WTC11 (cell line): ENCODE results near the gene HDAC8. TPM values are rescaled to one million over a fixed set of nuclear protein-coding genes. Genes with fewer than 3 reads are reported as not detected.

Experiments
- ATAC-seq: fragments of 200-7000 bp; cut with Tn5 transposase; 2 replicates; pipeline ENCODE4 v1.10.0; 2021; ENCODE audit warnings: mild to moderate bottlenecking, moderate library complexity
- CTCF ChIA-PET: fragments of 300-600 bp; sonication (Branson Sonifier 250); formaldehyde crosslinking; loops from one replicate; lab custom pipeline; 2021; ENCODE audit warnings: antibody characterized with exemption; lab: Charles Lee
- POLR2A ChIA-PET: fragments of 350-600 bp; sonication (Branson Sonifier 250); formaldehyde crosslinking; loops from one replicate; lab custom pipeline; 2021; ENCODE audit warnings: antibody characterized with exemption; lab: Charles Lee
- DNase-seq: peaks from one replicate; pipeline ENCODE4 v3.0.0; 2021; ENCODE audit warnings: low spot score
- H3K27ac Mint-ChIP-seq: 2 replicates; pipeline ENCODE4 v1.8.0; 2021; ENCODE audit warnings: mixed read lengths
- H3K27me3 Mint-ChIP-seq: 2 replicates; pipeline ENCODE4 v1.8.0; 2021; ENCODE audit warnings: low read depth, mild to moderate bottlenecking, moderate library complexity, mixed read lengths
- H3K36me3 Mint-ChIP-seq: 2 replicates; pipeline ENCODE4 v1.8.0; 2021; ENCODE audit warnings: mixed read lengths
- H3K4me1 Mint-ChIP-seq: 2 replicates; pipeline ENCODE4 v1.8.0; 2022; ENCODE audit warnings: mixed read lengths
- H3K4me3 Mint-ChIP-seq: 2 replicates; pipeline ENCODE4 v1.8.0; 2021; ENCODE audit warnings: mild to moderate bottlenecking, moderate library complexity, mixed read lengths
- H3K9me3 Mint-ChIP-seq: 2 replicates; pipeline ENCODE4 v1.8.0; 2021; ENCODE audit warnings: mixed read lengths
- ARID4B ChIP-seq: sonication (generic); formaldehyde crosslinking; IDR thresholded peaks from 2 replicates; pipeline ENCODE4 v1.8.0; 2023; ENCODE audit warnings: missing genetic modification reagents, mild to moderate bottlenecking, borderline replicate concordance
- ATF2 ChIP-seq: sonication (generic); formaldehyde crosslinking; IDR thresholded peaks from 2 replicates; pipeline ENCODE4 v1.8.1; 2022; ENCODE audit warnings: low read depth, missing genetic modification reagents, borderline replicate concordance
- CBFB ChIP-seq: sonication (generic); formaldehyde crosslinking; IDR thresholded peaks from 2 replicates; pipeline ENCODE4 v1.8.1; 2022; ENCODE audit warnings: mild to moderate bottlenecking, low read depth, missing genetic modification reagents
- CREB1 ChIP-seq: sonication (generic); formaldehyde crosslinking; IDR thresholded peaks from 2 replicates; pipeline ENCODE4 v1.8.0; 2023; ENCODE audit warnings: mild to moderate bottlenecking, missing genetic modification reagents
- ELF4 ChIP-seq: sonication (generic); formaldehyde crosslinking; IDR thresholded peaks from 2 replicates; pipeline ENCODE4 v1.8.1; 2022; ENCODE audit warnings: low read depth, mild to moderate bottlenecking, moderate library complexity, missing genetic modification reagents
- FOXK1 ChIP-seq: sonication (generic); formaldehyde crosslinking; IDR thresholded peaks from 2 replicates; pipeline ENCODE4 v1.8.0; 2022; ENCODE audit warnings: mild to moderate bottlenecking, moderate library complexity, missing genetic modification reagents
- IRF1 ChIP-seq: sonication (generic); formaldehyde crosslinking; IDR thresholded peaks from 2 replicates; pipeline ENCODE4 v1.8.0; 2023; ENCODE audit warnings: missing genetic modification reagents
- MAX ChIP-seq: sonication (generic); formaldehyde crosslinking; IDR thresholded peaks from 2 replicates; pipeline ENCODE4 v1.8.0; 2022; ENCODE audit warnings: mild to moderate bottlenecking, missing genetic modification reagents
- MXD4 ChIP-seq: fragments of 250-450 bp; sonication (Bioruptor Pico); IDR thresholded peaks from 2 replicates; pipeline ENCODE4 v1.8.0; 2021; ENCODE audit warnings: mild to moderate bottlenecking, moderate library complexity, borderline replicate concordance
- NFATC4 ChIP-seq: fragments of 250-450 bp; sonication (Bioruptor Pico); IDR thresholded peaks from 2 replicates; pipeline ENCODE4 v1.9.0; 2021; ENCODE audit warnings: mild to moderate bottlenecking
- RORB ChIP-seq: fragments of 250-450 bp; sonication (Bioruptor Pico); IDR thresholded peaks from 2 replicates; pipeline ENCODE4 v1.9.0; 2021; ENCODE audit warnings: mild to moderate bottlenecking
- STAT6 ChIP-seq: sonication (generic); formaldehyde crosslinking; conservative IDR thresholded peaks from 2 replicates; pipeline ENCODE4 v1.8.1; 2023; ENCODE audit warnings: mild to moderate bottlenecking, low read depth, missing genetic modification reagents, moderate library complexity
- TCF7 ChIP-seq: sonication (generic); formaldehyde crosslinking; IDR thresholded peaks from 2 replicates; pipeline ENCODE4 v1.8.0; 2022; ENCODE audit warnings: mild to moderate bottlenecking, low read depth, missing genetic modification reagents, moderate library complexity
- TEAD4 ChIP-seq: sonication (generic); formaldehyde crosslinking; IDR thresholded peaks from 2 replicates; pipeline ENCODE4 v1.8.0; 2022; ENCODE audit warnings: mild to moderate bottlenecking, missing genetic modification reagents
- ZBTB43 ChIP-seq: sonication (generic); formaldehyde crosslinking; IDR thresholded peaks from 2 replicates; pipeline ENCODE4 v1.8.1; 2023; ENCODE audit warnings: mild to moderate bottlenecking, missing genetic modification reagents
- ZMAT4 ChIP-seq: fragments of 250-450 bp; sonication (Bioruptor Pico); IDR thresholded peaks from 2 replicates; pipeline ENCODE4 v1.9.0; 2021; ENCODE audit warnings: mild to moderate bottlenecking
- ZNF121 ChIP-seq: sonication (generic); formaldehyde crosslinking; IDR thresholded peaks from 2 replicates; pipeline ENCODE4 v1.8.0; 2023; ENCODE audit warnings: missing genetic modification reagents
- ZNF138 ChIP-seq: sonication (generic); formaldehyde crosslinking; conservative IDR thresholded peaks from 2 replicates; pipeline ENCODE4 v1.8.1; 2022; ENCODE audit warnings: mild to moderate bottlenecking, moderate library complexity, missing genetic modification reagents
- ZNF263 ChIP-seq: sonication (generic); formaldehyde crosslinking; IDR thresholded peaks from 2 replicates; pipeline ENCODE4 v1.8.1; 2022; ENCODE audit warnings: low read depth, mild to moderate bottlenecking, moderate library complexity, missing genetic modification reagents
- ZNF281 ChIP-seq: sonication (generic); formaldehyde crosslinking; IDR thresholded peaks from 2 replicates; pipeline ENCODE4 v1.8.0; 2023; ENCODE audit warnings: mild to moderate bottlenecking, missing genetic modification reagents
- ZNF671 ChIP-seq: fragments of 250-450 bp; sonication (Bioruptor Pico); IDR thresholded peaks from 2 replicates; pipeline ENCODE4 v1.8.0; 2021; ENCODE audit warnings: mild to moderate bottlenecking
- total RNA-seq: library from RNA; stranded (reverse); gene quantifications from 3 replicates; pipeline ENCODE4 v1.2.3, GENCODE V29; 2021

The HDAC8 gene
- total RNA-seq, 1 experiment from 2014 or later: 22.5 TPM

GRCh38 chrX:72604705-72605104 lies 32.1 kb upstream of the HDAC8 start (continued):
- TF ChIP-seq ZNF281 (CRISPR knock-in tag) (no peak), ZBTB43 (no peak), FOXK1 (CRISPR knock-in tag) (no peak), ARID4B (no peak), ZNF138 (CRISPR knock-in tag) (no peak), ZMAT4 (CRISPR knock-in tag) (no peak), TEAD4 (CRISPR knock-in tag) (no peak), MXD4 (CRISPR knock-in tag) (no peak), ATF2 (CRISPR knock-in tag) (no peak), TCF7 (CRISPR knock-in tag) (no peak)

GRCh38 chrX:72604112-72604511 lies 31.5 kb upstream of the HDAC8 start:
- ChIA-PET CTCF (no interaction called here), POLR2A (no interaction called here)
- Mint-ChIP-seq H3K27ac (no peak overlapping the region), H3K4me3 (no peak overlapping the region), H3K27me3 (no peaks in the 10 kb centered on the region), H3K9me3 (no peaks in the 10 kb centered on the region), H3K36me3 (peaks cover 8% of the 10 kb centered on the region), H3K4me1 (no peaks in the 10 kb centered on the region)
- DNase-seq: no peak
- ATAC-seq: no peak
- TF ChIP-seq NFATC4 (CRISPR knock-in tag) (no peak), RORB (CRISPR knock-in tag) (no peak), STAT6 (no peak), ZNF121 (CRISPR knock-in tag) (no peak), MAX (no peak), ZNF671 (CRISPR knock-in tag) (no peak), ELF4 (CRISPR knock-in tag) (no peak), MXD4 (CRISPR knock-in tag) (no peak), IRF1 (CRISPR knock-in tag) (no peak), CBFB (no peak), CREB1 (CRISPR knock-in tag) (no peak), ZNF263 (CRISPR knock-in tag) (no peak)
